IMR-90 (cell line): ENCODE measurements around the gene LPIN1. TPM values are rescaled to one million over a fixed set of nuclear protein-coding genes. Genes with fewer than 3 reads are reported as not detected.
A peak's percentile ranks its signal among the peaks of the same experiment; 100 is the strongest.

Experiments
- ATAC-seq: fragments of 200-7000 bp; cut with Tn5 transposase; 2 replicates; pipeline ENCODE4 v1.9.1; 2020; ENCODE audit warnings: low read depth, mild to moderate bottlenecking, moderate library complexity
- BruUV-seq: library from RNA; stranded (reverse); fragments of 400-500 nt; replicated peaks from 2 replicates; lab custom pipeline; 2021; lab: Mats Ljungman, UMichigan
- CTCF ChIA-PET: fragments of 300-600 bp; formaldehyde crosslinking; extraction: SDS; loops from one replicate; lab custom pipeline; 2021; ENCODE audit warnings: antibody characterized with exemption; lab: Yijun Ruan, JAX
- POLR2A ChIA-PET: fragments of 300-600 bp; sonication (Branson Sonifier 250); formaldehyde crosslinking; loops from one replicate; lab custom pipeline; 2022; ENCODE audit warnings: antibody characterized with exemption; ENCODE audit not compliant: unreplicated experiment; lab: Charles Lee
- DNase-seq: peaks from one replicate; pipeline ENCODE4 v3.0.0; 2013
- H2AFZ ChIP-seq: replicated peaks from 2 replicates; pipeline ENCODE3; 2013; ENCODE audit warnings: low read length, mild to moderate bottlenecking; ENCODE audit not compliant: poor library complexity
- H2AK5ac ChIP-seq: 2 replicates; pipeline ENCODE4 v1.6.1; 2013; ENCODE audit warnings: low read depth, low read length, inconsistent platforms
- H2AK9ac ChIP-seq: replicated peaks from 2 replicates; pipeline ENCODE3; 2013; ENCODE audit warnings: mild to moderate bottlenecking, low read depth, low read length, moderate library complexity; ENCODE audit not compliant: poor library complexity
- H2BK120ac ChIP-seq: 2 replicates; pipeline ENCODE4 v1.6.1; 2013; ENCODE audit warnings: low read depth, low read length, inconsistent platforms
- H2BK15ac ChIP-seq: 3 replicates; pipeline ENCODE4 v1.6.1; 2013; ENCODE audit warnings: low read depth, low read length, inconsistent platforms
- H2BK20ac ChIP-seq: 2 replicates; pipeline ENCODE4 v1.6.1; 2013; ENCODE audit warnings: low read depth, mild to moderate bottlenecking, inconsistent platforms, low read length, moderate library complexity
- H2BK5ac ChIP-seq: 2 replicates; pipeline ENCODE4 v1.6.1; 2013; ENCODE audit warnings: mild to moderate bottlenecking, low read depth, low read length, inconsistent platforms; ENCODE audit not compliant: poor library complexity, severe bottlenecking
- H3K14ac ChIP-seq: replicated peaks from 2 replicates; pipeline ENCODE4 v1.6.1; 2013; ENCODE audit warnings: low read depth, low read length, inconsistent platforms
- H3K18ac ChIP-seq: 2 replicates; pipeline ENCODE4 v1.6.1; 2013; ENCODE audit warnings: low read depth, low read length, control low read depth
- H3K23ac ChIP-seq: 2 replicates; pipeline ENCODE4 v1.6.1; 2013; ENCODE audit warnings: low read depth, low read length, inconsistent platforms
- H3K27ac ChIP-seq: 2 replicates; pipeline ENCODE4 v1.5.1; 2013; ENCODE audit warnings: mild to moderate bottlenecking, control low read depth, low read length; ENCODE audit not compliant: insufficient read depth
- H3K27me3 ChIP-seq: 2 replicates; pipeline ENCODE4 v1.6.1; 2013; ENCODE audit warnings: low read length; ENCODE audit not compliant: control insufficient read depth, insufficient read depth
- H3K36me3 ChIP-seq: 2 replicates; pipeline ENCODE4 v1.6.1; 2013; ENCODE audit warnings: low read length, mixed read lengths; ENCODE audit not compliant: control insufficient read depth, insufficient read depth
- H3K4ac ChIP-seq: 2 replicates; pipeline ENCODE4 v1.6.1; 2013; ENCODE audit warnings: low read depth, low read length, inconsistent platforms
- H3K4me1 ChIP-seq: 2 replicates; pipeline ENCODE4 v1.6.1; 2013; ENCODE audit warnings: low read length, mixed read lengths; ENCODE audit not compliant: control insufficient read depth, insufficient read depth
- H3K4me2 ChIP-seq: 2 replicates; pipeline ENCODE4 v1.6.1; 2013; ENCODE audit warnings: low read depth, mild to moderate bottlenecking, control low read depth, low read length, moderate library complexity
- H3K4me3 ChIP-seq: 2 replicates; pipeline ENCODE4 v1.5.1; 2013; ENCODE audit warnings: low read depth, mild to moderate bottlenecking, control low read depth, low read length, moderate library complexity; ENCODE audit not compliant: insufficient read depth
- H3K56ac ChIP-seq: 2 replicates; pipeline ENCODE4 v1.6.1; 2013; ENCODE audit warnings: low read length, inconsistent platforms; ENCODE audit not compliant: insufficient read depth; ENCODE audit errors: extremely low read depth
- H3K79me1 ChIP-seq, 2 experiments: 2 replicates each; pipeline ENCODE4 v1.6.1; 2013; ENCODE audit warnings: low read length in 2 of 2, inconsistent platforms in 1 of 2, low read depth in 1 of 2
- H3K9ac ChIP-seq: 2 replicates; pipeline ENCODE4 v1.6.1; 2013; ENCODE audit warnings: low read depth, low read length, control low read depth
- H3K9me1 ChIP-seq: 2 replicates; pipeline ENCODE4 v1.6.1; 2013; ENCODE audit warnings: low read length, inconsistent platforms; ENCODE audit not compliant: insufficient read depth
- H3K9me3 ChIP-seq: 2 replicates; pipeline ENCODE4 v1.6.1; 2013; ENCODE audit warnings: low read length; ENCODE audit not compliant: control insufficient read depth, insufficient read depth
- H4K20me1 ChIP-seq: 2 replicates; pipeline ENCODE4 v1.6.1; 2013; ENCODE audit warnings: low read length, inconsistent platforms; ENCODE audit not compliant: insufficient read depth
- H4K5ac ChIP-seq: 2 replicates; pipeline ENCODE4 v1.6.1; 2013; ENCODE audit warnings: mild to moderate bottlenecking, low read depth, low read length, control low read depth
- H4K8ac ChIP-seq, 2 experiments: 2 replicates each; pipeline ENCODE4 v1.6.1; 2013; ENCODE audit warnings: low read depth in 2 of 2, low read length in 2 of 2, control low read depth in 1 of 2, inconsistent platforms in 1 of 2
- H4K91ac ChIP-seq: 2 replicates; pipeline ENCODE4 v1.6.1; 2013; ENCODE audit warnings: low read depth, low read length, inconsistent platforms; ENCODE audit not compliant: insufficient read depth
- BHLHE40 ChIP-seq: fragments of 150-350 bp; IDR thresholded peaks from 2 replicates; pipeline ENCODE4 v1.6.1; 2016; ENCODE audit warnings: mild to moderate bottlenecking, low read depth, low read length
- CHD1 ChIP-seq: IDR thresholded peaks from 2 replicates; pipeline ENCODE4 v1.6.1; 2012; ENCODE audit warnings: low read depth, low read length, improper control_type of control experiment
- CTCF ChIP-seq: conservative IDR thresholded peaks from 2 replicates; pipeline ENCODE4 v1.5.1; 2012; ENCODE audit warnings: mild to moderate bottlenecking, low read depth, low read length, improper control_type of control experiment
- ELK1 ChIP-seq: fragments of 150-350 bp; IDR thresholded peaks from 2 replicates; pipeline ENCODE4 v1.6.1; 2016; ENCODE audit warnings: low read depth, mild to moderate bottlenecking, low read length, moderate library complexity, borderline replicate concordance
- FOS ChIP-seq: fragments of 150-350 bp; IDR thresholded peaks from 2 replicates; pipeline ENCODE4 v1.6.1; 2016; ENCODE audit warnings: low read depth, low read length
- MXI1 ChIP-seq: IDR thresholded peaks from 2 replicates; pipeline ENCODE4 v1.6.1; 2012; ENCODE audit warnings: low read depth, mild to moderate bottlenecking, low read length, moderate library complexity, borderline replicate concordance
- POLR2A ChIP-seq: IDR thresholded peaks from 2 replicates; pipeline ENCODE4 v1.6.1; 2012; ENCODE audit warnings: mild to moderate bottlenecking, low read depth, low read length
- RCOR1 ChIP-seq: IDR thresholded peaks from 2 replicates; pipeline ENCODE4 v1.6.1; 2012; ENCODE audit warnings: mild to moderate bottlenecking, low read length, improper control_type of control experiment; ENCODE audit not compliant: insufficient replicate concordance
- RFX5 ChIP-seq: IDR thresholded peaks from 2 replicates; pipeline ENCODE4 v1.8.0; 2012; ENCODE audit warnings: low read depth, mild to moderate bottlenecking, low read length, moderate library complexity
- SMC3 ChIP-seq: fragments of 150-350 bp; IDR thresholded peaks from 2 replicates; pipeline ENCODE4 v1.6.1; 2016; ENCODE audit warnings: low read depth, mild to moderate bottlenecking, antibody characterized with exemption, low read length, moderate library complexity
- USF2 ChIP-seq: fragments of 150-350 bp; IDR thresholded peaks from 2 replicates; pipeline ENCODE4 v1.6.1; 2017; ENCODE audit warnings: mild to moderate bottlenecking, antibody characterized with exemption, low read length, low read depth
- WGBS, 2 experiments: methylation state at CpG; one replicate each; pipeline versions ENCODE4 v1.1.5 to v1.1.7; 2013; ENCODE audit warnings: missing lambda C conversion rate in 2 of 2; ENCODE audit not compliant: insufficient read length in 1 of 2; ENCODE audit errors: extremely low coverage in 2 of 2; 5-methylcytosine and 5-hydroxymethylcytosine counted together
- dilution Hi-C: fragments of 300-500 bp; cut with HindIII; formaldehyde crosslinking; loops from one replicate; pipeline ENCODE4 v1.14.3; 2018; ENCODE audit warnings: low sequenced_read_pairs; ENCODE audit not compliant: unreplicated experiment
- in situ Hi-C: fragments of 300-500 bp; cut with MboI; formaldehyde crosslinking; loops from 3 replicates; pipeline ENCODE4 v1.14.3; 2019; ENCODE audit warnings: low sequenced_read_pairs, inconsistent platforms, mixed read lengths
- intact Hi-C: fragments of 100-400 bp; cut with micrococcal nuclease; formaldehyde crosslinking; loops from 2 replicates; pipeline ENCODE4 v1.10.0; 2022
- polyA plus RNA-seq, 3 experiments: library from polyadenylated mRNA; depleted of rRNA; stranded (reverse); fragments of >200 nt; gene quantifications; 2 replicates each; pipeline ENCODE4 v1.2.3, GENCODE V29; 2012; ENCODE audit warnings: low replicate concordance in 1 of 3
- total RNA-seq: library from RNA; depleted of rRNA; stranded (reverse); fragments of >200 nt; gene quantifications from 2 replicates; pipeline ENCODE4 v1.2.3, GENCODE V29; 2012

Gene LPIN1
- total and polyA plus RNA-seq, 2 of the 4 experiments (the other 2 are of a cell fraction): 21.3 to 25.1 TPM

- dilution Hi-C loops (no loop called here), intact Hi-C loops (no loop called here), in situ Hi-C loops (no loop called here)
- H3K4me3 ChIP-seq: no peak overlapping the region
- no peak overlapping the region for H3K9ac ChIP-seq
- H3K4me2 ChIP-seq: no peak overlapping the region
- no peaks in the 10 kb centered on the region for H3K79me1 ChIP-seq
- H4K5ac ChIP-seq: no peak overlapping the region
- H2BK5ac ChIP-seq: no peak overlapping the region
- ATAC-seq (no peak), DNase-seq (no peak)
- no peak overlapping the region for H2AK5ac ChIP-seq
- H2BK20ac ChIP-seq: no peak overlapping the region
- H2AFZ ChIP-seq: no peak overlapping the region
- H4K8ac ChIP-seq: no peak overlapping the region
- H3K56ac ChIP-seq: no peak overlapping the region
- WGBS, 2 experiments: no CpG with 5 or more reads among the region's 8 CpGs
- H3K9me3 ChIP-seq: peaks cover 3% of the 10 kb centered on the region
- BruUV-seq: no TSS peak
- no peak overlapping the region for H3K14ac ChIP-seq
- no peaks in the 10 kb centered on the region for H3K36me3 ChIP-seq
- H3K9me1 ChIP-seq: peaks cover 7% of the 10 kb centered on the region; the same call in 1 of the 2 replicates
- H2BK120ac ChIP-seq: no peak overlapping the region
- H4K20me1 ChIP-seq: no peaks in the 10 kb centered on the region
- no peak overlapping the region for H2BK15ac ChIP-seq
- H3K4me1 ChIP-seq: no peaks in the 10 kb centered on the region
- POLR2A ChIA-PET: no interaction called here
- H3K4ac ChIP-seq: no peak overlapping the region
- H3K27me3 ChIP-seq: peaks cover 4% of the 10 kb centered on the region; the same call in 1 of the 2 replicates
- no peak overlapping the region for H3K18ac ChIP-seq
- no peak overlapping the region for H3K27ac ChIP-seq
- H2AK9ac ChIP-seq: peak overlapping the region; percentile 15
- no peak overlapping the region for H3K23ac ChIP-seq
- TF ChIP-seq RCOR1: no peak
- no peak for TF ChIP-seq FOS
- TF ChIP-seq POLR2A: no peak
- TF ChIP-seq BHLHE40: no peak
- TF ChIP-seq CHD1: no peak
- TF ChIP-seq USF2: no peak
- no peak for TF ChIP-seq SMC3
- no peak for TF ChIP-seq ELK1
- TF ChIP-seq MXI1: no peak
- TF ChIP-seq RFX5: no peak
- no peak for TF ChIP-seq CTCF
- no peak overlapping the region for H4K91ac ChIP-seq
- CTCF ChIA-PET: no interaction called here
Measured at GRCh38 chr2:11852526-11853196, 106.2 kb downstream of the LPIN1 start.
